ENCODE results near the gene NT5DC2. TPM values are rescaled to one million over a fixed set of nuclear protein-coding genes. Genes with fewer than 3 reads are reported as not detected.
A peak's percentile ranks its signal among the peaks of the same experiment; 100 is the strongest.

NT5DC2 gene
- total RNA-seq, 6 experiments from 2014 or later = 1.1 to 12.5 (median 3.9) TPM

DNA sequence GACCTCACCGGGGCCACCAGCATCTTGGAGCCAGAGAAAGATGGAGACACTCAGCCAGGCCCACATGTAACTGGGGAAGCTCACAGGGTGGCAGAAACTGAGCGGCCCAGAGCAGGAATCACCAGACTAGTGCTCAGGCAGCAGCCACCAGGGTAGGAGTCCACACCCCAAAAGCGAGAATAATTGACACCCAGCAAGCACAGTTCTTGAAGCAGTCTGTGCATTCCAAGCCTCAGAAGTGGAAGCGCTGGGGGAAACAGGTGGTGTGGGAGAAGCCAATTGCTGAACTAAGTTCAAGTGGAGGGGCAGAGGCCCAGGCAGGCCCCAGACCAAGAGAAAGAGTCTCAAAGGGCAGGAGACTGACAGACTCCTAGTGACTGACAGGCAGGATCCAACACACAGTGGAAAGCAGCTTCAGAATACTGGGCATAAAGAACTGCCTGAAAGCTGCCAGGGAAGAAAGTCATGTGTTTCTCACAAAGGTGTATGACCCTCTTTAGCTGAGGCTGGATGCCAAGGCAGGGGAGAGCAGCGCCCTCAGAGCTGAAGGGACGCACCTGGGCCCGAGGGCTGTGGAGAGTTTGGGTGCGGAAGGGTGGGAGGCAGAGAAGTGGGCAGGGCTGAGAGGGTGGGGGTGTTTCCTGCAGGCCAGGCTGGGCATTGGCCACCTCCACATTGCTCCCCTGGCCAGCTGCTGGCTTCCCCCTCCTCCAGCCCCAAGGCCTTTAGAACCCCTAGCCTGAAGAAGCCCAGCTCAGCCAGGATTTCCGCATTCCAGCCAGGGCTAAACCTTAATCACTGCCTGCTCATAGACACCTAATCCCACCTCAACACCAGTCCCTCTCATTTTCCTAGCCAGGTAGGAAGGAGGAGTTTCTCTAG, 7.7 kb downstream of the NT5DC2 start:
- intact Hi-C loops (cut with DNase I) = no loop called here
- no peaks in the 10 kb centered on the region for H3K4me1 ChIP-seq
- H3K27ac ChIP-seq = peak overlapping the region in 1 of 3 donors; percentile 28
- WGBS (ENCODE audit: insufficient coverage, low coverage, low lambda C conversion rate, missing lambda C conversion rate) = 36% methylated on average over 2 of the region's 9 CpGs
- DNase-seq (peak in 1 of 3 donors; percentile 17), ATAC-seq (peak in 1 of 4 donors; percentile 0)
- H3K9me3 ChIP-seq = no peaks in the 10 kb centered on the region
- TF ChIP-seq POLR2A (IDR thresholded peaks at IDR 0.05) (no peak), CTCF (IDR thresholded peaks at IDR 0.05) (no peak)
- H3K4me3 ChIP-seq = no peak overlapping the region
- no peaks in the 10 kb centered on the region for H3K36me3 ChIP-seq
- no peaks in the 10 kb centered on the region for H3K27me3 ChIP-seq

DNA sequence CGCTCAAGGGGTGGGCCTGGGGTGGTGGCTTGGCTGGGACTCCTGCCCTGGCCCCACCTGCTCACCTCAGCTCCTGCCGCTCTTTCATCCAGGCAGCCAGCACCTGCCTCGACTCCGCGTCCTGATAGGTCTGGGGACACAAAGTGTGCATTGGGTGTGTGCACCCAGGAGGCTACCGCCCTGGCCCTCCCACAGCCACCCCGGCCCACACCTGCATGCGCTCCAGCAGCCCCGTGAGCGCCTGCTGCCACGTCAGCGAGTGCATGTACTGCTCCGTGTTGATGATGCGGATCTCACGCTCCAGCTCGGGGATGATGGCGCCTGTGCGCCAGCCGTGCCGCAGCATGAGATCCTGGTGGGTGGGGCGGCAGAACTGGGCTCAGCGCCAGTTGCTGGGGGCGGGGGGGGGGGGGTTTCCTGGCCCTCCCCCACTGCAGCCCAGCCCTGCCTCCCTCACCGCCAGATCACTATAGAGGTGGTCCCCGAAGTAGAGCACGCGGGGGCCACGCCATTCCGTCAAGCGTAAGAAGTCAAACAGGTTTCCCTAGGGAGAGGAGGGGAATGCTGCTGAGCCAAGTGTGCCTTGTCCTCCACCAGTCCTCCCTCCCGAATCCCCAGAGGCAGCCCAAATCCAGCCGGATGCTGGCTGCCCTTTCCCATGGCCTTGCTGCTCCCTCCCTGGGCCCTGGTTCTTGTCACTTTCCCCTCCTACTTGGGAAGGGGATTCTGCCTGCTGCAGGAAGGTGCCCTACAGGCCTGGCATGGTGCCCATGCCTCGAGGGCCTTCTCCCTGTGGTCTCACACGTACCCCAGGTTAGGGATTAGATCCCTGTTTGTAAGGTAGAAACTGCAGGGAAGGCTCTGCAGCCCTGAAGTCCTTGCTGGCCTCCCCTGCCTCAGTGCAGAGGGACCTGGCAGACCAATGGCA, 8.6 kb downstream of the NT5DC2 start:
- ATAC-seq (peak in 1 of 4 donors; percentile 22), DNase-seq (peak in 2 of 3 donors; percentile 41 to 56)
- intact Hi-C loops (cut with DNase I) = no loop called here
- Histone ChIP-seq H3K9me3 (no peaks in the 10 kb centered on the region), H3K4me3 (no peak overlapping the region), H3K4me1 (no peaks in the 10 kb centered on the region), H3K27me3 (no peaks in the 10 kb centered on the region), H3K36me3 (no peaks in the 10 kb centered on the region), H3K27ac (peak overlapping the region in 1 of 3 donors; percentile 28)
- WGBS (ENCODE audit: insufficient coverage, low coverage, low lambda C conversion rate, missing lambda C conversion rate) = 57% methylated on average over 8 of the region's 34 CpGs
- TF ChIP-seq CTCF (IDR thresholded peaks at IDR 0.05) (no peak), POLR2A (IDR thresholded peaks at IDR 0.05) (no peak)

DNA sequence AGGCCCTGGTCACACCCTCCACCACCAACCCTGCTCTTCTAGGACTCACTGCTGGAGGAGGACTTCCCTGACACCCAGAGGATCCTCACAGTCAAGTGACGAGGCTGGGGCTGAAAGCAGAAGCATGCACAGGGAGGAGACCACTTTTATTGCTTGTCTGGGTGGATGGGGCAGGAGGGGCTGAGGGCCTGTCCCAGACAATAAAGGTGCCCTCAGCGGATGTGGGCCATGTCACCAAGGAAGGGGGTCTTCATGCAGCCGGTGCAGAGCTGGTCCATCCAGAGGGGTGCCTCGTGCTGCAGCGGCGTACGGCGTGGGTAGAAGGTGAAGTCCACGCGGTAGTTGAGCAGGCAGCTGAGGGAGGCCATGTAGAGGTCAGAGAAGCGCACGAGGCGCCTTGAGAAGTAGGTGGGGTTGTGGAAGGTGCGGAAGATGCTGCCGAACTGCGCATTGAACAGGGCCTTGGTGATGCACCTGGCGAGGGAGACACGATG, 9.4 kb downstream of the NT5DC2 start:
- Histone ChIP-seq H3K4me3 (no peak overlapping the region), H3K36me3 (no peaks in the 10 kb centered on the region), H3K27ac (no peak overlapping the region), H3K9me3 (no peaks in the 10 kb centered on the region), H3K27me3 (no peaks in the 10 kb centered on the region), H3K4me1 (no peaks in the 10 kb centered on the region)
- DNase-seq (peak in 1 of 3 donors; percentile 40), ATAC-seq (no peak)
- TF ChIP-seq CTCF (IDR thresholded peaks at IDR 0.05) (no peak), POLR2A (IDR thresholded peaks at IDR 0.05) (no peak)
- intact Hi-C loops (cut with DNase I) = no loop called here
- 93% methylated on average over 17 of the region's 18 CpGs for WGBS (ENCODE audit: insufficient coverage, low coverage, low lambda C conversion rate, missing lambda C conversion rate)

DNA sequence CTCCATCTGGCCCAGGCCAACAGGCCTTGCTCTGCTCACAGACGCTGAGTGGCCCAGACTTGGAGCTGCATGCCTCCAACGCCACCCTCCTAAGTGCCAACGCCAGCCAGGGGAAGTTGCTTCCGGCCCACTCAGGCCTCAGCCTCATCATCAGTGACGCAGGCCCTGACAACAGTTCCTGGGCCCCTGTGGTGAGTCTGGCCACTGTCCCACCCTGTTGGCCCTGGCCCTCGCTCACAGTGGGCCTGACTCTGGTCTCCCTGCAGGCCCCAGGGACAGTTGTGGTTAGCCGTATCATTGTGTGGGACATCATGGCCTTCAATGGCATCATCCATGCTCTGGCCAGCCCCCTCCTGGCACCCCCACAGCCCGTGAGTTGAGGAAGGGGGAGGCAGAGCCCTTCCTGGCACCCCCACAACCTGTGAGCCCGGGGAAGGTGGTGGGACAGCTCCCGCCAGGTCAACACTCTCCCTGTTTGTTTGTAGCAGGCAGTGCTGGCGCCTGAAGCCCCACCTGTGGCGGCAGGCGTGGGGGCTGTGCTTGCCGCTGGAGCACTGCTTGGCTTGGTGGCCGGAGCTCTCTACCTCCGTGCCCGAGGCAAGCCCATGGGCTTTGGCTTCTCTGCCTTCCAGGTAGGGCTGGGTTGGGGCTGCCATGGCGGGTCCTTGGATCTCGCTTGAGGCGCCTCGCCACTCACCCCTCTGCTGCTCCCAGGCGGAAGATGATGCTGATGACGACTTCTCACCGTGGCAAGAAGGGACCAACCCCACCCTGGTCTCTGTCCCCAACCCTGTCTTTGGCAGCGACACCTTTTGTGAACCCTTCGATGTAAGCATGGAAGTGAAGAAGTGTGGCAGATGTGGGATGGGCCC, 10.0 kb downstream of the NT5DC2 start:
- Histone ChIP-seq H3K4me3 (no peak overlapping the region), H3K27ac (no peak overlapping the region), H3K27me3 (no peaks in the 10 kb centered on the region), H3K36me3 (no peaks in the 10 kb centered on the region), H3K4me1 (no peaks in the 10 kb centered on the region), H3K9me3 (no peaks in the 10 kb centered on the region)
- DNase-seq (peak in 2 of 3 donors; percentile 19 to 44), ATAC-seq (no peak)
- TF ChIP-seq CTCF (IDR thresholded peaks at IDR 0.05) (no peak), POLR2A (IDR thresholded peaks at IDR 0.05) (no peak)
- 79% methylated on average over 5 of the region's 26 CpGs for WGBS (ENCODE audit: insufficient coverage, low coverage, low lambda C conversion rate, missing lambda C conversion rate)
- intact Hi-C loops (cut with DNase I) = no loop called here
